Vagina (tissue), 2 donors: ENCODE data around the gene BEST1.
A peak's percentile ranks its signal among the peaks of the same experiment; 100 is the strongest.

Source experiments
- CTCF ChIP-seq, 3 experiments: fragments of 450-650 bp in 2 of 3; fragments of 200-600 bp in 1 of 3; sonication (generic) in 1 of 3; IDR thresholded peaks; one replicate each; pipeline ENCODE4 v1.5.1; 2017 to 2019; ENCODE audit warnings: antibody characterized with exemption in 3 of 3, mild to moderate bottlenecking in 2 of 3, moderate library complexity in 2 of 3
- POLR2A ChIP-seq, 2 donors: fragments of 450-650 bp; IDR thresholded peaks; one replicate each; pipeline ENCODE4 v1.6.1; 2017; ENCODE audit warnings: antibody characterized with exemption in 2 of 2, mild to moderate bottlenecking in 2 of 2, moderate library complexity in 2 of 2
- POLR2AphosphoS5 ChIP-seq, 2 donors: sonication (generic); formaldehyde crosslinking; IDR thresholded peaks; one replicate each; pipeline ENCODE4 v1.9.0; 2017; ENCODE audit warnings: antibody characterized with exemption in 2 of 2, mild to moderate bottlenecking in 2 of 2, low read depth in 1 of 2; ENCODE audit not compliant: insufficient read depth in 1 of 2

DNA sequence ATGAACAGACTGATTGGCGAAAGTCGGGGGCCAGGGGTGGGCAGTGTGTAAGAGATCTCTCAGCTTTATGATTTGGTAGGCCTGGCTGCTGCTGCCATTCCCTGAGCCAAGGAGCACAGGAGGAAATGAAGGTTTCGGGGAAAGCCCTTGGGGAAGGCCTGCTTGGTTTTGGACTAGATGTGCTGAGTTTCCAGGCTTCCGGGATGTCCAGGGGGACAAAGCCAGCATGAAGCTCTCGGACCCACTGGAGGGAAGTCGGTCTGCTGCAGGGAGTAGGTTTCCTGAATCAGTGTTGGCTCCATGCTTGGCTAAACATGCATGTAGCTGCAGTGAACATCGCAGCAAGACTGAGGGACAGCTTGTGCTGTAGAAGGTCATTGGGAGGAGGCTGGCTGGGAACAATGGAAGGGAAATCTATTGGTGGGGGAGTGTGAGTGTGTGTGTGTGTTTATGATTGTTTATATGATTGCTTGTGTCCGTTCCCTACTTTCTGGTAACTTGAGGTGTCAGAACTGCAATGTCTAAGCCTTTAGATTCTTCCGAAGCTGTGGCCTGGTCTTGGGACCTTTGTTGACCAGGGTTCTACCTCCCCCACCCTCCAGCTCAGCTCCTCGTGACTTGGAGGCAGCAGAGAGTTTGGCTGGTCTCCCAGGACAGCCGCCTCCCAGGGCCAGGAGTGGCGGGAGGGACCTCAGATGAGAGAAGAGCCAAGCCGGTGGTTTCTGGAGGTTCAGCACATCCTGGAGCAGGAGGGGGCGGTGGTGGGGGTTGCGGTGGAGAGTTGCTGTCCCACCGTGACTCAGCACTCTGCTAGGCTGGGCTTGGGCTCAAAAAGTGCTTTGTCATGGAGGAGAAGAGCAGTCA lies 21.3 kb downstream of the BEST1 start:
- TF ChIP-seq CTCF (IDR thresholded peaks at IDR 0.05) (no peak), POLR2AphosphoS5 (IDR thresholded peaks at IDR 0.05; ENCODE audit: insufficient read depth in 1 of 2, low read depth in 1 of 2) (peak; percentile 90 to 93), POLR2A (IDR thresholded peaks at IDR 0.05) (peak in 1 of 2 donors; percentile 13)
